B cell (primary cell): ENCODE data around the gene PRSS33. TPM values are rescaled to one million over a fixed set of nuclear protein-coding genes. Genes with fewer than 3 reads are reported as not detected.

Experiments
- ATAC-seq: fragments of 200-7000 bp; cut with Tn5 transposase; one replicate; pipeline ENCODE4 v1.10.0; 2021; ENCODE audit warnings: low read depth, mild to moderate bottlenecking, moderate number of reproducible peaks, moderate library complexity
- CTCF ChIA-PET: fragments of 350-600 bp; sonication (Branson Sonifier 250); formaldehyde crosslinking; loops from one replicate; lab custom pipeline; 2021; ENCODE audit warnings: antibody characterized with exemption, inconsistent platforms; lab: Charles Lee
- POLR2A ChIA-PET: fragments of 350-600 bp; sonication (Branson Sonifier 250); formaldehyde crosslinking; loops from one replicate; lab custom pipeline; 2021; ENCODE audit warnings: antibody characterized with exemption; lab: Charles Lee
- DNase-seq: peaks from one replicate; pipeline ENCODE4 v3.0.0; 2013
- H2AFZ ChIP-seq: 2 replicates; pipeline ENCODE4 v1.6.1; 2012; ENCODE audit warnings: mild to moderate bottlenecking, low read depth, low read length; ENCODE audit not compliant: insufficient read depth, poor library complexity, severe bottlenecking
- H3K27ac ChIP-seq, 2 donors: 1 replicate in 1 of 2; 2 replicates in 1 of 2; pipeline ENCODE4 v1.5.1; 2012 to 2013; ENCODE audit warnings: low read length in 2 of 2, mild to moderate bottlenecking in 2 of 2, moderate library complexity in 1 of 2
- H3K27me3 ChIP-seq, 4 experiments: fragments of 200-600 bp in 1 of 4; sonication (generic) in 1 of 4; replicated peaks in 1 of 4; 1 replicate in 2 of 4; 2 replicates in 2 of 4; pipeline versions ENCODE4 v1.6.1 to v1.7.0; 2013 to 2016; ENCODE audit warnings: low read length in 3 of 4, mild to moderate bottlenecking in 2 of 4, mixed read lengths in 1 of 4, moderate library complexity in 1 of 4; ENCODE audit not compliant: insufficient read depth in 4 of 4, control insufficient read depth in 3 of 4; ENCODE audit errors: control extremely low read depth in 1 of 4
- H3K36me3 ChIP-seq, 2 experiments: replicated peaks in 1 of 2; 1 replicate in 1 of 2; 2 replicates in 1 of 2; pipeline versions ENCODE4 v1.6.1 to v1.7.1; 2013; ENCODE audit warnings: low read length in 1 of 2; ENCODE audit not compliant: insufficient read depth in 2 of 2, control insufficient read depth in 1 of 2; ENCODE audit errors: control extremely low read depth in 1 of 2, extremely low read depth in 1 of 2
- H3K4me1 ChIP-seq, 2 donors: fragments of 200-600 bp in 1 of 2; sonication (generic) in 1 of 2; 1 replicate in 1 of 2; 2 replicates in 1 of 2; pipeline versions ENCODE4 v1.5.1 to v1.6.1; 2013 to 2017; ENCODE audit warnings: low read length in 2 of 2; ENCODE audit not compliant: control insufficient read depth in 2 of 2, insufficient read depth in 2 of 2
- H3K4me2 ChIP-seq: replicated peaks from 2 replicates; pipeline ENCODE3; 2012; ENCODE audit warnings: mild to moderate bottlenecking, low read depth, low read length; ENCODE audit not compliant: poor library complexity, severe bottlenecking
- H3K4me3 ChIP-seq, 5 experiments: fragments of 200-600 bp in 1 of 5; sonication (generic) in 1 of 5; 1 replicate in 3 of 5; 2 replicates in 2 of 5; pipeline versions ENCODE4 v1.5.1 to v1.7.0; 2011 to 2016; ENCODE audit warnings: low read length in 4 of 5, mild to moderate bottlenecking in 4 of 5, low read depth in 2 of 5, control low read depth in 1 of 5, moderate library complexity in 1 of 5; ENCODE audit not compliant: insufficient read depth in 1 of 5; ENCODE audit errors: control extremely low read depth in 1 of 5, extremely low read depth in 1 of 5
- H3K79me2 ChIP-seq: fragments of 200-600 bp; sonication (generic); one replicate; pipeline ENCODE4 v1.6.0; 2016; ENCODE audit warnings: low read length; ENCODE audit not compliant: control insufficient read depth, insufficient read depth
- H3K9ac ChIP-seq: fragments of 200-600 bp; sonication (generic); 2 replicates; pipeline ENCODE4 v1.6.1; 2017; ENCODE audit warnings: mild to moderate bottlenecking, low read length, moderate library complexity
- H3K9me3 ChIP-seq, 3 donors: one replicate each; pipeline versions ENCODE4 v1.6.1 to v1.7.1; 2013; ENCODE audit warnings: low read length in 2 of 3; ENCODE audit not compliant: control insufficient read depth in 2 of 3, insufficient read depth in 1 of 3; ENCODE audit errors: control extremely low read depth in 1 of 3
- H4K20me1 ChIP-seq: 2 replicates; pipeline ENCODE4 v1.6.0; 2012; ENCODE audit warnings: mild to moderate bottlenecking, low read length; ENCODE audit not compliant: insufficient read depth, control insufficient read depth, poor library complexity, severe bottlenecking
- H3K27ac Mint-ChIP-seq: one replicate; pipeline ENCODE4 v1.8.0; 2021; ENCODE audit warnings: mixed read lengths
- H3K27me3 Mint-ChIP-seq: one replicate; pipeline ENCODE4 v1.8.0; 2021; ENCODE audit warnings: mixed read lengths
- H3K4me1 Mint-ChIP-seq: one replicate; pipeline ENCODE4 v1.8.0; 2021; ENCODE audit warnings: mixed read lengths
- H3K4me3 Mint-ChIP-seq: one replicate; pipeline ENCODE4 v1.8.0; 2021; ENCODE audit warnings: mixed read lengths
- H3K9me3 Mint-ChIP-seq: one replicate; pipeline ENCODE4 v1.8.0; 2022; ENCODE audit warnings: mixed read lengths; ENCODE audit not compliant: insufficient read depth
- EZH2 ChIP-seq: IDR thresholded peaks from 2 replicates; pipeline ENCODE4 v1.6.1; 2012; ENCODE audit warnings: borderline replicate concordance, low read depth, mild to moderate bottlenecking, moderate library complexity, low read length; ENCODE audit not compliant: insufficient read depth, poor library complexity, severe bottlenecking
- WGBS: methylation state at CpG from one replicate; pipeline ENCODE4 v1.1.5; 2013; ENCODE audit warnings: missing lambda C conversion rate; ENCODE audit not compliant: insufficient coverage; 5-methylcytosine and 5-hydroxymethylcytosine counted together
- intact Hi-C: fragments of 100-400 bp; cut with micrococcal nuclease; formaldehyde crosslinking; loops from one replicate; pipeline ENCODE4 v1.10.0; 2022
- polyA plus RNA-seq: library from polyadenylated mRNA; depleted of rRNA; stranded (reverse); fragments of >200 nt; gene quantifications from 2 replicates; pipeline ENCODE4 v1.2.3, GENCODE V29; 2012
- total RNA-seq, 2 donors: library from RNA; stranded (reverse); fragments of 120-200 nt in 1 of 2; gene quantifications; 1 replicate in 1 of 2; 2 replicates in 1 of 2; pipeline versions ENCODE4 v1.2.3 to v1.2.4, GENCODE V29; 2013 to 2022
- TF ChIP-seq, protein P1 (sequence below): fragments of 200-600 bp; IDR thresholded peaks from one replicate; pipeline ENCODE4 v1.8.0; 2022; ENCODE audit warnings: antibody characterized with exemption, mild to moderate bottlenecking

The PRSS33 gene
- total and polyA plus RNA-seq, 2 donors (not counting 1 experiment from before 2014, with no cell fraction given) = not detected

GRCh38 chr16:2792940-2793339 is 5.6 kb upstream of the PRSS33 start:
- Mint-ChIP-seq H3K9me3 (no peaks in the 10 kb centered on the region), H3K4me3 (no peak overlapping the region), H3K27ac (no peak overlapping the region), H3K4me1 (no peaks in the 10 kb centered on the region), H3K27me3 (peaks cover 44% of the 10 kb centered on the region)
- no peak overlapping the region for H3K4me2 ChIP-seq
- ATAC-seq (no peak), DNase-seq (no peak)
- no peaks in the 10 kb centered on the region for H3K79me2 ChIP-seq
- H3K27me3 ChIP-seq = peaks cover 0 to 29% (median 8%) of the 10 kb centered on the region in 4 experiments
- H2AFZ ChIP-seq = no peak overlapping the region
- ChIA-PET CTCF (no interaction called here), POLR2A (no interaction called here)
- WGBS = 94% methylated on average over 2 of the region's 10 CpGs
- no peak overlapping the region for H3K4me3 ChIP-seq
- H3K9me3 ChIP-seq = no peaks in the 10 kb centered on the region
- no peaks in the 10 kb centered on the region for H3K36me3 ChIP-seq
- H3K9ac ChIP-seq = no peak overlapping the region
- no peak for TF ChIP-seq EZH2
- TF ChIP-seq, protein P1, sequence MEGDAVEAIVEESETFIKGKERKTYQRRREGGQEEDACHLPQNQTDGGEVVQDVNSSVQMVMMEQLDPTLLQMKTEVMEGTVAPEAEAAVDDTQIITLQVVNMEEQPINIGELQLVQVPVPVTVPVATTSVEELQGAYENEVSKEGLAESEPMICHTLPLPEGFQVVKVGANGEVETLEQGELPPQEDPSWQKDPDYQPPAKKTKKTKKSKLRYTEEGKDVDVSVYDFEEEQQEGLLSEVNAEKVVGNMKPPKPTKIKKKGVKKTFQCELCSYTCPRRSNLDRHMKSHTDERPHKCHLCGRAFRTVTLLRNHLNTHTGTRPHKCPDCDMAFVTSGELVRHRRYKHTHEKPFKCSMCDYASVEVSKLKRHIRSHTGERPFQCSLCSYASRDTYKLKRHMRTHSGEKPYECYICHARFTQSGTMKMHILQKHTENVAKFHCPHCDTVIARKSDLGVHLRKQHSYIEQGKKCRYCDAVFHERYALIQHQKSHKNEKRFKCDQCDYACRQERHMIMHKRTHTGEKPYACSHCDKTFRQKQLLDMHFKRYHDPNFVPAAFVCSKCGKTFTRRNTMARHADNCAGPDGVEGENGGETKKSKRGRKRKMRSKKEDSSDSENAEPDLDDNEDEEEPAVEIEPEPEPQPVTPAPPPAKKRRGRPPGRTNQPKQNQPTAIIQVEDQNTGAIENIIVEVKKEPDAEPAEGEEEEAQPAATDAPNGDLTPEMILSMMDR = no peak
- H3K4me1 ChIP-seq = no peaks in the 10 kb centered on the region
- H4K20me1 ChIP-seq = no peaks in the 10 kb centered on the region
- intact Hi-C loops = no loop called here
- no peak overlapping the region for H3K27ac ChIP-seq

DNA sequence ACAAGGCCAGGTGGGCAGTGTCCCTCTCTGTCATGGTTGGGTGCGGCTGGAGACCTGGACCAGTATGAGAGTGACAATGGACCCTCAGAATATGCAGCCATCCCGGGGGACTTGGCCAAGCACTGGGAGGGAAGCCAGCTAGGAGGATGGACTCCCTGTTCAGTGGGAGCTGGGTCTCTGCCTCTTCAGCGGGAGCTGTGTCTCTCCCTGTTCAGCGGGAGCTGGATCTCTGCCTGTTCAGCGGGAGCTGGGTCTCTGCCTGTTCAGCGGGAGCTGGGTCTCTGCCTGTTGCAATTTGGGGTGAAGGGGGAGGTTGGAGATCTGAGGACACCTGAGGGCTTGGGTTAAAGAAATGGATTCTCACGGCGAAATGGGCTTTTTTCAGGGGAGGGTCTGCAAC is 3.8 kb upstream of the PRSS33 start:
- H3K27me3 Mint-ChIP-seq = peaks cover 47% of the 10 kb centered on the region
- Histone ChIP-seq H3K27ac (no peak overlapping the region), H3K9ac (no peak overlapping the region), H2AFZ (no peak overlapping the region), H3K9me3 (no peaks in the 10 kb centered on the region), H3K27me3 (peaks cover 0 to 40% (median 10%) of the 10 kb centered on the region in 4 experiments), H3K4me3 (no peak overlapping the region), H4K20me1 (no peaks in the 10 kb centered on the region), H3K36me3 (no peaks in the 10 kb centered on the region), H3K79me2 (no peaks in the 10 kb centered on the region), H3K4me1 (peaks cover 0 to 3% of the 10 kb centered on the region in 2 donors), H3K4me2 (no peak overlapping the region)
- intact Hi-C loops = no loop called here
- 87% methylated on average over 5 of the region's 8 CpGs for WGBS
- DNase-seq (no peak), ATAC-seq (no peak)
- ChIA-PET POLR2A (no interaction called here), CTCF (no interaction called here)
- H3K4me1 Mint-ChIP-seq = no peaks in the 10 kb centered on the region
- no peak overlapping the region for H3K4me3 Mint-ChIP-seq
- TF ChIP-seq, protein P1 = no peak
- no peak for TF ChIP-seq EZH2
- no peaks in the 10 kb centered on the region for H3K9me3 Mint-ChIP-seq
- H3K27ac Mint-ChIP-seq = no peak overlapping the region
